HG02759 (cell line): ENCODE results near the gene SHMT2.

Experiments used
- ATAC-seq: cut with Tn5 transposase; IDR thresholded peaks from one replicate; pipeline ENCODE4 v1.9.1; 2021; ENCODE audit warnings: mild to moderate bottlenecking, moderate library complexity; ENCODE audit not compliant: unreplicated experiment

Gene SHMT2

GRCh38 chr12:57229634-57230380, at the start of gene SHMT2:
SHMT2 (plus strand) TSS chr12:57229711; CDS start chr12:57229779, 68 bp downstream.
- peak; percentile 64 for ATAC-seq

GRCh38 chr12:57180321-57180989, 49.1 kb upstream of the SHMT2 start:
- ATAC-seq, result no peak

GRCh38 chr12:57181072-57181471, 48.4 kb upstream of the SHMT2 start:
- ATAC-seq, result no peak

- ATAC-seq, result no peak
Measured at GRCh38 chr12:57181561-57182155, 47.9 kb upstream of the SHMT2 start.

- ATAC-seq, result peak; percentile 88
Measured at GRCh38 chr12:57182918-57183575, 46.5 kb upstream of the SHMT2 start.

GRCh38 chr12:57183939-57184725, 45.4 kb upstream of the SHMT2 start:
- ATAC-seq, result no peak

- ATAC-seq, result no peak
Measured at GRCh38 chr12:57185403-57185802, 44.1 kb upstream of the SHMT2 start.

- no peak for ATAC-seq
Measured at GRCh38 chr12:57185906-57186508, 43.5 kb upstream of the SHMT2 start.

- no peak for ATAC-seq
Measured at GRCh38 chr12:57187222-57188089, 42.1 kb upstream of the SHMT2 start.

GRCh38 chr12:57188090-57188425, 41.5 kb upstream of the SHMT2 start:
- no peak for ATAC-seq

GRCh38 chr12:57190037-57190436, 39.5 kb upstream of the SHMT2 start:
- no peak for ATAC-seq

GRCh38 chr12:57190821-57191220, 38.7 kb upstream of the SHMT2 start:
- ATAC-seq, result no peak

- ATAC-seq, result no peak
Measured at GRCh38 chr12:57191410-57191809, 38.1 kb upstream of the SHMT2 start.

GRCh38 chr12:57192920-57193319, 36.6 kb upstream of the SHMT2 start:
- no peak for ATAC-seq

GRCh38 chr12:57193706-57194245, 35.7 kb upstream of the SHMT2 start:
- ATAC-seq, result no peak

- ATAC-seq, result no peak
Measured at GRCh38 chr12:57194253-57194652, 35.3 kb upstream of the SHMT2 start.

GRCh38 chr12:57195186-57195585, 34.3 kb upstream of the SHMT2 start:
- no peak for ATAC-seq

GRCh38 chr12:57195611-57196371, 33.7 kb upstream of the SHMT2 start:
- ATAC-seq, result no peak
